Mucosa of gallbladder (tissue), 1 donor: ENCODE results near the gene GAREM1. TPM values are rescaled to one million over a fixed set of nuclear protein-coding genes. Genes with fewer than 3 reads are reported as not detected.

Experiments used
- DNase-seq: peaks from one replicate; pipeline ENCODE4 v3.0.0-alpha.2; 2020; ENCODE audit warnings: low spot score
- total RNA-seq: library from RNA; stranded (reverse); gene quantifications from one replicate; pipeline ENCODE4 v1.2.1, GENCODE V29; 2021
- donor health status: DM: no; HTN: no; CAD: no.

GAREM1 gene
- total RNA-seq, 1 donor from 2014 or later, result 10.7 TPM

GRCh38 chr18:32459361-32460101 lies 11.2 kb downstream of the GAREM1 start:
- DNase-seq, result no peak

GRCh38 chr18:32455361-32455760 lies 15.3 kb downstream of the GAREM1 start:
- no peak for DNase-seq

- DNase-seq, result no peak
Observed at GRCh38 chr18:32454593-32454992, 16.1 kb downstream of the GAREM1 start.

- DNase-seq, result no peak
Observed at GRCh38 chr18:32450874-32451273, 19.8 kb downstream of the GAREM1 start.

GRCh38 chr18:32450026-32450691 lies 20.5 kb downstream of the GAREM1 start:
- no peak for DNase-seq

- DNase-seq, result no peak
Observed at GRCh38 chr18:32446780-32447179, 23.9 kb downstream of the GAREM1 start.

- DNase-seq, result no peak
Observed at GRCh38 chr18:32445846-32446245, 24.8 kb downstream of the GAREM1 start.

- DNase-seq, result no peak
Observed at GRCh38 chr18:32443706-32444215, 26.9 kb downstream of the GAREM1 start.

- no peak for DNase-seq
Observed at GRCh38 chr18:32443033-32443705, 27.5 kb downstream of the GAREM1 start.

GRCh38 chr18:32442575-32442974 lies 28.1 kb downstream of the GAREM1 start:
- no peak for DNase-seq

GRCh38 chr18:32441533-32441932 lies 29.1 kb downstream of the GAREM1 start:
- DNase-seq, result no peak

GRCh38 chr18:32440518-32440917 lies 30.2 kb downstream of the GAREM1 start:
- no peak for DNase-seq

- DNase-seq, result no peak
Observed at GRCh38 chr18:32439802-32440201, 30.9 kb downstream of the GAREM1 start.

GRCh38 chr18:32439241-32439640 lies 31.4 kb downstream of the GAREM1 start:
- DNase-seq, result no peak

GRCh38 chr18:32438173-32438572 lies 32.5 kb downstream of the GAREM1 start:
- DNase-seq, result no peak

- DNase-seq, result no peak
Observed at GRCh38 chr18:32437100-32437834, 33.4 kb downstream of the GAREM1 start.

GRCh38 chr18:32435631-32436500 lies 34.8 kb downstream of the GAREM1 start:
- DNase-seq, result no peak

GRCh38 chr18:32431753-32432152 lies 38.9 kb downstream of the GAREM1 start:
- no peak for DNase-seq

- DNase-seq, result no peak
Observed at GRCh38 chr18:32429402-32429801, 41.3 kb downstream of the GAREM1 start.

GRCh38 chr18:32427084-32427900 lies 43.4 kb downstream of the GAREM1 start:
- DNase-seq, result no peak
